ENCODE data around the gene NEK6.
A peak's percentile ranks its signal among the peaks of the same experiment; 100 is the strongest.

The NEK6 gene

GRCh38 chr9:124257844-124258606 is at the start of gene NEK6:
TSS of gene NEK6 (plus strand) at chr9:124257949. CDS start at chr9:124301965, 44,016 bp downstream.
- ChIA-PET POLR2A (ENCODE audit: low non-redundant PET) (interaction anchor here (0.5 kb wide), 1 partner anchor 169 kb away, joined by 5 read pairs; no protein-coding TSS in a partner anchor), CTCF (interaction anchor here (2.4 kb wide), 1 partner anchor 131 kb away, joined by 13 read pairs; no protein-coding TSS in a partner anchor)
- TF ChIP-seq CTCF (conservative IDR thresholded peaks at IDR 0.05; ENCODE audit: low read depth) = no peak
- peak within 1 kb of the TSS; percentile 99 for H3K27ac ChIP-seq
- no peak for DNase-seq (ENCODE audit: low spot score)

GRCh38 chr9:124208571-124208970 is 49.2 kb upstream of the NEK6 start:
- POLR2A ChIA-PET (ENCODE audit: low non-redundant PET) = no interaction called here
- no peak for DNase-seq (ENCODE audit: low spot score)
- TF ChIP-seq CTCF (conservative IDR thresholded peaks at IDR 0.05; ENCODE audit: low read depth) = no peak
- CTCF ChIA-PET = no interaction called here
- no peak overlapping the region for H3K27ac ChIP-seq

- DNase-seq (ENCODE audit: low spot score) = no peak
- POLR2A ChIA-PET (ENCODE audit: low non-redundant PET) = no interaction called here
- no peak for TF ChIP-seq CTCF (conservative IDR thresholded peaks at IDR 0.05; ENCODE audit: low read depth)
- no peak overlapping the region for H3K27ac ChIP-seq
- CTCF ChIA-PET = interaction anchor here (0.6 kb wide), 1 partner anchor 13 kb away, joined by 3 read pairs; no protein-coding TSS in a partner anchor
Measured at GRCh38 chr9:124209279-124209678, 48.5 kb upstream of the NEK6 start.

GRCh38 chr9:124209774-124210173 is 48.0 kb upstream of the NEK6 start:
- no peak for TF ChIP-seq CTCF (conservative IDR thresholded peaks at IDR 0.05; ENCODE audit: low read depth)
- no peak overlapping the region for H3K27ac ChIP-seq
- ChIA-PET POLR2A (ENCODE audit: low non-redundant PET) (no interaction called here), CTCF (interaction anchor here (0.6 kb wide), 1 partner anchor 13 kb away, joined by 3 read pairs; no protein-coding TSS in a partner anchor)
- DNase-seq (ENCODE audit: low spot score) = no peak

GRCh38 chr9:124210697-124211096 is 47.1 kb upstream of the NEK6 start:
- peak; percentile 51 for DNase-seq (ENCODE audit: low spot score)
- no peak overlapping the region for H3K27ac ChIP-seq
- CTCF ChIA-PET = interaction anchor here (0.6 to 0.7 kb wide), 2 partner anchors 663 to 744 kb away, joined by 3 read pairs; no protein-coding TSS in a partner anchor
- TF ChIP-seq CTCF (conservative IDR thresholded peaks at IDR 0.05; ENCODE audit: low read depth) = no peak
- POLR2A ChIA-PET (ENCODE audit: low non-redundant PET) = no interaction called here

GRCh38 chr9:124212381-124213050 is 45.2 kb upstream of the NEK6 start:
- ChIA-PET POLR2A (ENCODE audit: low non-redundant PET) (no interaction called here), CTCF (interaction anchor here (0.6 kb wide), 2 partner anchors 89 to 1036 kb away, joined by 3 to 4 read pairs; no protein-coding TSS in a partner anchor)
- TF ChIP-seq CTCF (conservative IDR thresholded peaks at IDR 0.05; ENCODE audit: low read depth) = no peak
- H3K27ac ChIP-seq = no peak overlapping the region
- peak; percentile 65 for DNase-seq (ENCODE audit: low spot score)
